ENCODE results near the gene TSEN2. TPM values are rescaled to one million over a fixed set of nuclear protein-coding genes. Genes with fewer than 3 reads are reported as not detected.
A peak's percentile ranks its signal among the peaks of the same experiment; 100 is the strongest.

Gene TSEN2
- total RNA-seq, 1 donor from 2014 or later: 21.3 TPM

- peak overlapping the region; percentile 72 for H3K4me3 ChIP-seq (ENCODE audit: low read depth, low read length)
- no peaks in the 10 kb centered on the region for H3K27me3 ChIP-seq (ENCODE audit: control insufficient read depth, insufficient read depth, low read length)
- no peak for TF ChIP-seq CTCF (IDR thresholded peaks at IDR 0.05; ENCODE audit: insufficient read depth, low read length, severe bottlenecking)
- FAIRE-seq (no peak), DNase-seq (ENCODE audit: low read depth) (no peak)
- H3K36me3 ChIP-seq (ENCODE audit: control insufficient read depth, insufficient read depth, low read length): peaks cover 2% of the 10 kb centered on the region
Observed at GRCh38 chr3:12483872-12484197, 445 bp upstream of the TSEN2 start.

- DNase-seq (ENCODE audit: low read depth): peak; percentile 14
- Histone ChIP-seq H3K36me3 (ENCODE audit: control insufficient read depth, insufficient read depth, low read length) (peaks cover 3% of the 10 kb centered on the region), H3K27me3 (ENCODE audit: control insufficient read depth, insufficient read depth, low read length) (no peaks in the 10 kb centered on the region), H3K4me3 (ENCODE audit: low read depth, low read length) (peak overlapping the region; percentile 72)
- no peak for TF ChIP-seq CTCF (IDR thresholded peaks at IDR 0.05; ENCODE audit: insufficient read depth, low read length, severe bottlenecking)
- no peak for FAIRE-seq
Observed at GRCh38 chr3:12484983-12485327, 675 bp downstream of the TSEN2 start.

GRCh38 chr3:12486001-12486400, 1.7 kb downstream of the TSEN2 start:
- DNase-seq (ENCODE audit: low read depth) (no peak), FAIRE-seq (no peak)
- no peak for TF ChIP-seq CTCF (IDR thresholded peaks at IDR 0.05; ENCODE audit: insufficient read depth, low read length, severe bottlenecking)
- Histone ChIP-seq H3K4me3 (ENCODE audit: low read depth, low read length) (no peak overlapping the region), H3K36me3 (ENCODE audit: control insufficient read depth, insufficient read depth, low read length) (peaks cover 7% of the 10 kb centered on the region), H3K27me3 (ENCODE audit: control insufficient read depth, insufficient read depth, low read length) (no peaks in the 10 kb centered on the region)

- no peak overlapping the region for H3K4me3 ChIP-seq (ENCODE audit: low read depth, low read length)
- DNase-seq (ENCODE audit: low read depth) (no peak), FAIRE-seq (no peak)
- TF ChIP-seq CTCF (IDR thresholded peaks at IDR 0.05; ENCODE audit: insufficient read depth, low read length, severe bottlenecking): no peak
- H3K36me3 ChIP-seq (ENCODE audit: control insufficient read depth, insufficient read depth, low read length): peaks cover 7% of the 10 kb centered on the region
- no peaks in the 10 kb centered on the region for H3K27me3 ChIP-seq (ENCODE audit: control insufficient read depth, insufficient read depth, low read length)
Observed at GRCh38 chr3:12486916-12487315, 2.6 kb downstream of the TSEN2 start.

- Histone ChIP-seq H3K36me3 (ENCODE audit: control insufficient read depth, insufficient read depth, low read length) (peaks cover 7% of the 10 kb centered on the region), H3K4me3 (ENCODE audit: low read depth, low read length) (no peak overlapping the region), H3K27me3 (ENCODE audit: control insufficient read depth, insufficient read depth, low read length) (no peaks in the 10 kb centered on the region)
- no peak for TF ChIP-seq CTCF (IDR thresholded peaks at IDR 0.05; ENCODE audit: insufficient read depth, low read length, severe bottlenecking)
- DNase-seq (ENCODE audit: low read depth): no peak
- no peak for FAIRE-seq
Observed at GRCh38 chr3:12487336-12487735, 3.1 kb downstream of the TSEN2 start.

GRCh38 chr3:12487786-12488185, 3.5 kb downstream of the TSEN2 start:
- H3K36me3 ChIP-seq (ENCODE audit: control insufficient read depth, insufficient read depth, low read length): peaks cover 7% of the 10 kb centered on the region
- no peak overlapping the region for H3K4me3 ChIP-seq (ENCODE audit: low read depth, low read length)
- DNase-seq (ENCODE audit: low read depth) (no peak), FAIRE-seq (no peak)
- no peaks in the 10 kb centered on the region for H3K27me3 ChIP-seq (ENCODE audit: control insufficient read depth, insufficient read depth, low read length)
- TF ChIP-seq CTCF (IDR thresholded peaks at IDR 0.05; ENCODE audit: insufficient read depth, low read length, severe bottlenecking): no peak

All from bronchial epithelial cell (primary cell).